Neural cell (in vitro differentiated cells): ENCODE data around the gene SUPT4H1. TPM values are rescaled to one million over a fixed set of nuclear protein-coding genes. Genes with fewer than 3 reads are reported as not detected.

ENCODE experiments used
- H2AFZ ChIP-seq: fragments of 200-600, 300-800 bp; sonication (generic), shearing (Covaris generic); 2 replicates; pipeline ENCODE4 v1.6.0; 2014; ENCODE audit warnings: low read depth, mild to moderate bottlenecking, antibody characterized with exemption, low read length, moderate library complexity
- H3F3A ChIP-seq: fragments of 200-600 bp; shearing (Covaris generic); 2 replicates; pipeline ENCODE4 v1.6.1; 2016; ENCODE audit warnings: mild to moderate bottlenecking, moderate library complexity, mixed read lengths, antibody characterized with exemption, low read length; ENCODE audit not compliant: insufficient read depth, poor library complexity, severe bottlenecking
- H3K27ac ChIP-seq: fragments of 200-600, 300-800 bp; sonication (generic), shearing (Covaris generic); 2 replicates; pipeline ENCODE4 v1.5.1; 2014; ENCODE audit warnings: mild to moderate bottlenecking, low read length, moderate library complexity
- H3K27me3 ChIP-seq: fragments of 300-800, 200-600 bp; sonication (generic), shearing (Covaris generic); 2 replicates; pipeline ENCODE4 v1.6.0; 2014; ENCODE audit warnings: mild to moderate bottlenecking, low read depth, low read length, moderate library complexity; ENCODE audit not compliant: insufficient read depth
- H3K36me3 ChIP-seq: fragments of 300-800, 200-600 bp; sonication (generic), shearing (Covaris generic); 2 replicates; pipeline ENCODE4 v1.5.1; 2014; ENCODE audit warnings: mild to moderate bottlenecking, antibody characterized with exemption, low read length, moderate library complexity; ENCODE audit not compliant: insufficient read depth
- H3K4me2 ChIP-seq: fragments of 300-800, 200-600 bp; sonication (generic), shearing (Covaris generic); 2 replicates; pipeline ENCODE4 v1.6.0; 2014; ENCODE audit warnings: mild to moderate bottlenecking, low read length
- H3K4me3 ChIP-seq: fragments of 300-800, 200-600 bp; sonication (generic), shearing (Covaris generic); 2 replicates; pipeline ENCODE4 v1.5.1; 2014; ENCODE audit warnings: mild to moderate bottlenecking, low read length, moderate library complexity
- H3K79me2 ChIP-seq: fragments of 200-600 bp; shearing (Covaris generic); replicated peaks from 2 replicates; pipeline ENCODE4 v1.6.0; 2014; ENCODE audit warnings: mild to moderate bottlenecking, low read length, moderate library complexity; ENCODE audit not compliant: insufficient read depth
- H3K9ac ChIP-seq: fragments of 300-800, 200-600 bp; sonication (generic), shearing (Covaris generic); 2 replicates; pipeline ENCODE4 v1.6.1; 2016; ENCODE audit warnings: mild to moderate bottlenecking, low read length, mixed read lengths
- H3K9me2 ChIP-seq: fragments of 200-600 bp; shearing (Covaris generic); 2 replicates; pipeline ENCODE4 v1.6.1; 2016; ENCODE audit warnings: mild to moderate bottlenecking, low read length, mixed read lengths; ENCODE audit not compliant: insufficient read depth
- H3K9me3 ChIP-seq: fragments of 200-600, 300-800 bp; sonication (generic), shearing (Covaris generic); 2 replicates; pipeline ENCODE4 v1.6.1; 2016; ENCODE audit warnings: mild to moderate bottlenecking, mixed run types, low read length, moderate library complexity, mixed read lengths
- H4K20me1 ChIP-seq: fragments of 200-600 bp; shearing (Covaris generic); 2 replicates; pipeline ENCODE4 v1.6.1; 2016; ENCODE audit warnings: mild to moderate bottlenecking, mixed run types; ENCODE audit not compliant: insufficient read depth
- CTCF ChIP-seq: fragments of 450-650 bp; IDR thresholded peaks from 2 replicates; pipeline ENCODE4 v1.5.1; 2014; ENCODE audit warnings: antibody characterized with exemption, mild to moderate bottlenecking, moderate library complexity; ENCODE audit not compliant: poor library complexity, severe bottlenecking
- EP300 ChIP-seq: fragments of 450-650 bp; conservative IDR thresholded peaks from 2 replicates; pipeline ENCODE4 v1.6.1; 2014; ENCODE audit warnings: antibody characterized with exemption, mild to moderate bottlenecking, moderate library complexity; ENCODE audit not compliant: poor library complexity, severe bottlenecking
- EZH2 ChIP-seq: fragments of 200-600, 300-800 bp; shearing (Covaris generic), sonication (generic); IDR thresholded peaks from 2 replicates; pipeline ENCODE4 v1.6.1; 2014; ENCODE audit warnings: antibody characterized with exemption, low read length, borderline replicate concordance, mild to moderate bottlenecking; ENCODE audit not compliant: insufficient read depth, poor library complexity, severe bottlenecking
- MXI1 ChIP-seq: fragments of 450-650 bp; conservative IDR thresholded peaks from 2 replicates; pipeline ENCODE4 v1.6.1; 2014; ENCODE audit warnings: antibody characterized with exemption, mild to moderate bottlenecking; ENCODE audit not compliant: poor library complexity, severe bottlenecking
- POLR2AphosphoS5 ChIP-seq: IDR thresholded peaks from 2 replicates; pipeline ENCODE4 v1.6.1; 2012
- RAD21 ChIP-seq: fragments of 450-650 bp; conservative IDR thresholded peaks from 2 replicates; pipeline ENCODE4 v1.6.1; 2014; ENCODE audit warnings: antibody characterized with exemption, mild to moderate bottlenecking, moderate library complexity
- REST ChIP-seq: IDR thresholded peaks from 2 replicates; pipeline ENCODE4 v1.6.1; 2012; ENCODE audit warnings: borderline replicate concordance
- SMC3 ChIP-seq: fragments of 450-650 bp; conservative IDR thresholded peaks from 2 replicates; pipeline ENCODE4 v1.6.1; 2014; ENCODE audit warnings: antibody characterized with exemption, mild to moderate bottlenecking, moderate library complexity; ENCODE audit not compliant: poor library complexity
- TAF1 ChIP-seq: IDR thresholded peaks from 2 replicates; pipeline ENCODE4 v1.6.1; 2012; ENCODE audit warnings: low read depth
- polyA plus RNA-seq: library from polyadenylated mRNA; depleted of rRNA; stranded (reverse); fragments of >200 nt; gene quantifications from 2 replicates; pipeline ENCODE4 v1.2.3, GENCODE V29; 2014

Gene SUPT4H1
- polyA plus RNA-seq, 1 donor from 2014 or later: 109 TPM

GRCh38 chr17:58337600-58338453 lies 14.2 kb downstream of the SUPT4H1 start:
- no peak overlapping the region for H3K4me3 ChIP-seq
- no peak overlapping the region for H3K27ac ChIP-seq
- H4K20me1 ChIP-seq: no peaks in the 10 kb centered on the region
- no peak for TF ChIP-seq TAF1
- no peak for TF ChIP-seq POLR2AphosphoS5
- TF ChIP-seq EP300: no peak
- TF ChIP-seq SMC3: no peak
- no peak for TF ChIP-seq CTCF
- no peak for TF ChIP-seq EZH2
- no peak for TF ChIP-seq RAD21
- TF ChIP-seq REST: no peak
- TF ChIP-seq MXI1: no peak
- no peak overlapping the region for H3K9ac ChIP-seq
- H3K36me3 ChIP-seq: no peaks in the 10 kb centered on the region
- no peaks in the 10 kb centered on the region for H3F3A ChIP-seq
- H3K27me3 ChIP-seq: no peaks in the 10 kb centered on the region
- no peak overlapping the region for H3K4me2 ChIP-seq
- H3K9me2 ChIP-seq: no peaks in the 10 kb centered on the region
- H3K79me2 ChIP-seq: no peaks in the 10 kb centered on the region
- no peak overlapping the region for H2AFZ ChIP-seq
- H3K9me3 ChIP-seq: no peaks in the 10 kb centered on the region

- H3K79me2 ChIP-seq: no peaks in the 10 kb centered on the region
- no peak for TF ChIP-seq TAF1
- TF ChIP-seq POLR2AphosphoS5: no peak
- no peak for TF ChIP-seq EZH2
- no peak for TF ChIP-seq EP300
- no peak for TF ChIP-seq MXI1
- TF ChIP-seq REST: no peak
- TF ChIP-seq RAD21: no peak
- no peak for TF ChIP-seq CTCF
- no peak for TF ChIP-seq SMC3
- H4K20me1 ChIP-seq: no peaks in the 10 kb centered on the region
- H3K9me2 ChIP-seq: no peaks in the 10 kb centered on the region
- no peak overlapping the region for H3K9ac ChIP-seq
- H2AFZ ChIP-seq: no peak overlapping the region
- H3K4me2 ChIP-seq: no peak overlapping the region
- no peaks in the 10 kb centered on the region for H3K36me3 ChIP-seq
- H3K27me3 ChIP-seq: no peaks in the 10 kb centered on the region
- no peak overlapping the region for H3K4me3 ChIP-seq
- no peaks in the 10 kb centered on the region for H3K9me3 ChIP-seq
- H3K27ac ChIP-seq: no peak overlapping the region
- no peaks in the 10 kb centered on the region for H3F3A ChIP-seq
Measured at GRCh38 chr17:58337210-58337599, 14.8 kb downstream of the SUPT4H1 start.
